HEK293T (cell line): ENCODE results near the gene HOXA5.

Source experiments
- TARDBP ChIP-seq: fragments of 450-650 bp; IDR thresholded peaks from 2 replicates; pipeline ENCODE4 v1.6.1; 2016
- ZNF384 ChIP-seq: fragments of 450-650 bp; IDR thresholded peaks from 2 replicates; pipeline ENCODE4 v1.6.1; 2016

GRCh38 chr7:27159266-27160144, 16.0 kb upstream of the HOXA5 start:
- TF ChIP-seq ZNF384 (no peak), TARDBP (no peak)
